ENCODE data around the gene MAST4. TPM values are rescaled to one million over a fixed set of nuclear protein-coding genes. Genes with fewer than 3 reads are reported as not detected.

MAST4 gene
- total RNA-seq, 4 donors from 2014 or later: 16.2 to 32.8 (median 25.0) TPM

DNA sequence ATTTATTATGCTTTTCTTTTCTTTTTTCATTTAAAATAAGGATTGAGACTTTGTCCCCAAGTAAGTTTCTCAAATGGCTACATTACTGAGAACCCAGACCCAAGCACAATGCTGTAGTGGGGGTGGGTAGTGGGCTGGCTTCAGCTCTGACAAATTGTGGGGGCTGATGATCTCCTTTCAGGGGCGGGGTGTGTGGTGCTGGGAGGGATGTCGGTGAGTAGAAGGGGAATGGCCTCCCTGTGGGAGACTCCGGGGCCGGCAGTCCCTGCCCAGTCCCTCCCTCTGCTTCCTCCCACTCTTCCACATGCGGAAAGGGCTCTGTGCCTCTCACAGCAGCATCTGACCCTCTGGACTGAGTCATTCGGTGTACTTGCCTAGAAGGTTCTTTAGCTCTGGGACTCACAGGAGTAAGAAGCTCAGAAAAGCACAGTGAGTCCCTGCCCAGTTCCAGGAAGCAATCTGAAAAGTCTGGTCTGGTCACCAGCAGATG lies 586.2 kb downstream of the MAST4 start:
- Histone ChIP-seq H3K27me3 (no peaks in the 10 kb centered on the region), H3K36me3 (no peaks in the 10 kb centered on the region), H3K27ac (peak overlapping the region in 2 of 4 donors; percentile 50), H3K9me3 (no peaks in the 10 kb centered on the region), H3K4me3 (no peak overlapping the region), H3K4me1 (peaks cover 0 to 18% (median 3%) of the 10 kb centered on the region in 3 donors)
- ATAC-seq: peak; percentile 93
- TF ChIP-seq POLR2AphosphoS5 (IDR thresholded peaks at IDR 0.05) (peak; percentile 66), EP300 (IDR thresholded peaks at IDR 0.05) (no peak), CTCF (IDR thresholded peaks at IDR 0.05) (no peak)
- WGBS, 2 donors (ENCODE audit: low coverage in 1 of 2): 28% methylated on average over 4 of the region's 6 CpGs; no CpG with 5 or more reads in 1 of the 2 donors

- H3K4me1 ChIP-seq: peaks cover 0 to 18% (median 3%) of the 10 kb centered on the region in 3 donors
- no peaks in the 10 kb centered on the region for H3K36me3 ChIP-seq
- no peak for TF ChIP-seq CTCF (IDR thresholded peaks at IDR 0.05)
- TF ChIP-seq POLR2A (IDR thresholded peaks at IDR 0.05): no peak
- no peak for TF ChIP-seq POLR2AphosphoS5 (IDR thresholded peaks at IDR 0.05)
- no peak for TF ChIP-seq EP300 (IDR thresholded peaks at IDR 0.05)
- no peak for ATAC-seq
- no peaks in the 10 kb centered on the region for H3K27me3 ChIP-seq
- H3K9me3 ChIP-seq: no peaks in the 10 kb centered on the region
- WGBS, 2 donors (ENCODE audit: low coverage in 1 of 2): 97 to 100% methylated on average over 2 to 3 of the region's 3 CpGs
- H3K27ac ChIP-seq: no peak overlapping the region
- no peak overlapping the region for H3K4me3 ChIP-seq
Measured at GRCh38 chr5:67183859-67184258, 587.7 kb downstream of the MAST4 start.

DNA sequence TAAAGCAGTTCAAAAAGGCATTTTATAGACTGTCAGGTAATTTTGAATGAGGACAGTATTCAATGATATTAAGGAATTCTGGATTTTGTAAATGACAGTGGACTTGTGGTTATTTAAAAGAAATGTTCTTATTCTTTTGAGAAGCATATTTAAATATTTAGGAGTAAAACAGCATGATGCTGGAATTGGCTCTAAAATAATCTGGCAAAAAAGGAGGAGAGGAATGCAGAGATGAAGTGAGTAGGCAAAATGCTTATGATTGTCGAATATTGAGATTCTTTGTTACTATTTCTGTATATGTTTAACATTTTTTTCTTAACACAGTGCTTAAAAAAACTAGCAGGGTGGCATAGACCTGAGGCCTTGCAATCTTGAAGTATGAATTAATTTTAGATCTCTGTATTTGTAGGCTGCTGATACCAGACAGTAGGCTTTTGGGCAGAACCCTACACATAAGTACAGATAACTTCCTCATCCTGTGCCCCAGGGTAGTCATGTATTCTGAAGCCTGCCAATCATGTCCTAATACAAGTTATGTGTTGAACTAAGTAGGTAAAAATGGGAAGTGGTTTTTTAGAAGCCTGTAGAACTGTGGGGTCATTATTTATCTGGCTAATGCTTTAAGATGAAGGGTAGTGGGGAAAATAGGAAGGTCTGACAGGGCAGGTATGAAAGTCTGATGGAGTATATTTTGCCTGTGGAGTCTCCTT lies 591.0 kb downstream of the MAST4 start:
- no peak for ATAC-seq
- WGBS, 2 donors (ENCODE audit: low coverage in 1 of 2): 6 to 19% methylated on average over 1 of the region's 1 CpG

GRCh38 chr5:67188274-67189078 lies 592.3 kb downstream of the MAST4 start:
- ATAC-seq: no peak
- Histone ChIP-seq H3K27me3 (no peaks in the 10 kb centered on the region), H3K27ac (no peak overlapping the region), H3K9me3 (no peaks in the 10 kb centered on the region), H3K36me3 (no peaks in the 10 kb centered on the region), H3K4me1 (peaks cover 0 to 10% (median 0%) of the 10 kb centered on the region in 3 donors), H3K4me3 (no peak overlapping the region)
- TF ChIP-seq POLR2AphosphoS5 (IDR thresholded peaks at IDR 0.05) (no peak), EP300 (IDR thresholded peaks at IDR 0.05) (no peak), CTCF (IDR thresholded peaks at IDR 0.05) (no peak), POLR2A (IDR thresholded peaks at IDR 0.05) (no peak)
- 76 to 83% methylated on average over 5 to 7 of the region's 7 CpGs for WGBS, 2 donors (ENCODE audit: low coverage in 1 of 2)

More for the DNA sequence above, 591.0 kb downstream of the MAST4 start:
- TF ChIP-seq CTCF (IDR thresholded peaks at IDR 0.05) (no peak), EP300 (IDR thresholded peaks at IDR 0.05) (no peak), POLR2AphosphoS5 (IDR thresholded peaks at IDR 0.05) (no peak), POLR2A (IDR thresholded peaks at IDR 0.05) (no peak)
- Histone ChIP-seq H3K9me3 (no peaks in the 10 kb centered on the region), H3K27ac (no peak overlapping the region), H3K36me3 (no peaks in the 10 kb centered on the region), H3K4me1 (peaks cover 0 to 9% (median 3%) of the 10 kb centered on the region in 3 donors), H3K4me3 (no peak overlapping the region), H3K27me3 (no peaks in the 10 kb centered on the region)

Measured in gastroesophageal sphincter (tissue), 4 donors.